ENCODE measurements around the gene KANSL1. TPM values are rescaled to one million over a fixed set of nuclear protein-coding genes. Genes with fewer than 3 reads are reported as not detected.

Gene KANSL1
- polyA plus RNA-seq, 3 donors = 3.1 to 31.9 (median 4.6) TPM

DNA sequence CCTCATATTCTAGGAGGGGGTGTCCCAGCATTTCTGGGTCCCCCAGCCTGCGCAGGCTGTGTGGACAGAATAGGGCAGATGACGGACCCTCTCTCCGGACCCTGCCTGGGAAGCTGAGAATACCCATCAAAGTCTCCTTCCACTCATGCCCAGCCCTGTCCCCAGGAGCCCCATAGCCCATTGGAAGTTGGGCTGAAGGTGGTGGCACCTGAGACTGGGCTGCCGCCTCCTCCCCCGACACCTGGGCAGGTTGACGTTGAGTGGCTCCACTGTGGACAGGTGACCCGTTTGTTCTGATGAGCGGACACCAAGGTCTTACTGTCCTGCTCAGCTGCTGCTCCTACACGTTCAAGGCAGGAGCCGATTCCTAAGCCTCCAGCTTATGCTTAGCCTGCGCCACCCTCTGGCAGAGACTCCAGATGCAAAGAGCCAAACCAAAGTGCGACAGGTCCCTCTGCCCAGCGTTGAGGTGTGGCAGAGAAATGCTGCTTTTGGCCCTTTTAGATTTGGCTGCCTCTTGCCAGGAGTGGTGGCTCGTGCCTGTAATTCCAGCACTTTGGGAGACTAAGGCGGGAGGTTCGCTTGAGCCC, 182.5 kb downstream of the KANSL1 start:
- Histone ChIP-seq H3K4me2 (replicated peaks; ENCODE audit: extremely low read depth, low read length, poor library complexity, severe bottlenecking) (no peak overlapping the region), H3K27me3 (ENCODE audit: control insufficient read depth in 2 of 2, insufficient read depth in 2 of 2, low read length in 2 of 2) (no peaks in the 10 kb centered on the region), H3K79me2 (ENCODE audit: insufficient read depth, low read length) (no peaks in the 10 kb centered on the region), H3K36me3 (replicated peaks in 1 of 2; ENCODE audit: control insufficient read depth in 1 of 2, insufficient read depth in 2 of 2, low read length in 2 of 2) (no peaks in the 10 kb centered on the region), H3K4me1 (ENCODE audit: control insufficient read depth in 1 of 2, insufficient read depth in 2 of 2, low read length in 2 of 2) (no peaks in the 10 kb centered on the region), H3K27ac (ENCODE audit: low read depth in 1 of 2, low read length in 2 of 2) (no peak overlapping the region), H4K20me1 (ENCODE audit: insufficient read depth, low read length) (no peaks in the 10 kb centered on the region), H3K9ac (ENCODE audit: insufficient read depth, low read length, poor library complexity, severe bottlenecking) (no peak overlapping the region), H3K9me3 (replicated peaks in 1 of 2; ENCODE audit: control insufficient read depth in 1 of 2, insufficient read depth in 1 of 2, low read length in 2 of 2) (no peaks in the 10 kb centered on the region), H2AFZ (ENCODE audit: insufficient read depth, low read depth, low read length, poor library complexity, severe bottlenecking) (no peak overlapping the region), H3K4me3 (replicated peaks in 1 of 3; ENCODE audit: low read depth in 2 of 3, low read length in 3 of 3) (no peak overlapping the region)
- H3K36me3 Mint-ChIP-seq = no peaks in the 10 kb centered on the region
- H3K27me3 Mint-ChIP-seq (ENCODE audit: low read depth in 3 of 3) = peaks cover 4 to 15% (median 10%) of the 10 kb centered on the region in 3 donors
- H3K27ac Mint-ChIP-seq = no peak overlapping the region
- H3K4me1 Mint-ChIP-seq = no peaks in the 10 kb centered on the region
- TF ChIP-seq, protein P1, sequence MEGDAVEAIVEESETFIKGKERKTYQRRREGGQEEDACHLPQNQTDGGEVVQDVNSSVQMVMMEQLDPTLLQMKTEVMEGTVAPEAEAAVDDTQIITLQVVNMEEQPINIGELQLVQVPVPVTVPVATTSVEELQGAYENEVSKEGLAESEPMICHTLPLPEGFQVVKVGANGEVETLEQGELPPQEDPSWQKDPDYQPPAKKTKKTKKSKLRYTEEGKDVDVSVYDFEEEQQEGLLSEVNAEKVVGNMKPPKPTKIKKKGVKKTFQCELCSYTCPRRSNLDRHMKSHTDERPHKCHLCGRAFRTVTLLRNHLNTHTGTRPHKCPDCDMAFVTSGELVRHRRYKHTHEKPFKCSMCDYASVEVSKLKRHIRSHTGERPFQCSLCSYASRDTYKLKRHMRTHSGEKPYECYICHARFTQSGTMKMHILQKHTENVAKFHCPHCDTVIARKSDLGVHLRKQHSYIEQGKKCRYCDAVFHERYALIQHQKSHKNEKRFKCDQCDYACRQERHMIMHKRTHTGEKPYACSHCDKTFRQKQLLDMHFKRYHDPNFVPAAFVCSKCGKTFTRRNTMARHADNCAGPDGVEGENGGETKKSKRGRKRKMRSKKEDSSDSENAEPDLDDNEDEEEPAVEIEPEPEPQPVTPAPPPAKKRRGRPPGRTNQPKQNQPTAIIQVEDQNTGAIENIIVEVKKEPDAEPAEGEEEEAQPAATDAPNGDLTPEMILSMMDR (IDR thresholded peaks at IDR 0.05) = no peak
- H3K4me3 Mint-ChIP-seq = no peak overlapping the region
- no peak for DNase-seq
- intact Hi-C loops (cut with micrococcal nuclease) = no loop called here
- WGBS (ENCODE audit: insufficient coverage) = 87% methylated on average over 13 of the region's 16 CpGs
- H3K9me3 Mint-ChIP-seq = no peaks in the 10 kb centered on the region

DNA sequence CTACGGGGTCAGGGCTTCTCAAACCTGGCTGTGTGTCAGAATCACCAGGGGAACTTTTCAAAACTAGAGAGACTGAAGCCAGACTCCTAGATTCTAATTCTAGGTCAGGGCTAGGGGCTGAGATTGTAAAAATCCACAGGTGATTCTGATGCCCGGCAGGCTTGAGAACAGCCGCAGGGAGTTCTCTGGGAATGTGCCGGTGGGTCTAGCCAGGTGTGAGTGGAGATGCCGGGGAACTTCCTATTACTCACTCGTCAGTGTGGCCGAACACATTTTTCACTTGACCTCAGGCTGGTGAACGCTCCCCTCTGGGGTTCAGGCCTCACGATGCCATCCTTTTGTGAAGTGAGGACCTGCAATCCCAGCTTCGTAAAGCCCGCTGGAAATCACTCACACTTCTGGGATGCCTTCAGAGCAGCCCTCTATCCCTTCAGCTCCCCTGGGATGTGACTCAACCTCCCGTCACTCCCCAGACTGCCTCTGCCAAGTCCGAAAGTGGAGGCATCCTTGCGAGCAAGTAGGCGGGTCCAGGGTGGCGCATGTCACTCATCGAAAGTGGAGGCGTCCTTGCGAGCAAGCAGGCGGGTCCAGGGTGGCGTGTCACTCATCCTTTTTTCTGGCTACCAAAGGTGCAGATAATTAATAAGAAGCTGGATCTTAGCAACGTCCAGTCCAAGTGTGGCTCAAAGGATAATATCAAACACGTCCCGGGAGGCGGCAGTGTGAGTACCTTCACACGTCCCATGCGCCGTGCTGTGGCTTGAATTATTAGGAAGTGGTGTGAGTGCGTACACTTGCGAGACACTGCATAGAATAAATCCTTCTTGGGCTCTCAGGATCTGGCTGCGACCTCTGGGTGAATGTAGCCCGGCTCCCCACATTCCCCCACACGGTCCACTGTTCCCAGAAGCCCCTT, 183.3 kb downstream of the KANSL1 start:
- no peak overlapping the region for H3K27ac ChIP-seq (ENCODE audit: low read depth in 1 of 2, low read length in 2 of 2)
- no peaks in the 10 kb centered on the region for H3K9me3 ChIP-seq (replicated peaks in 1 of 2; ENCODE audit: control insufficient read depth in 1 of 2, insufficient read depth in 1 of 2, low read length in 2 of 2)
- intact Hi-C loops (cut with micrococcal nuclease) = no loop called here
- no peaks in the 10 kb centered on the region for H3K36me3 Mint-ChIP-seq
- no peaks in the 10 kb centered on the region for H3K79me2 ChIP-seq (ENCODE audit: insufficient read depth, low read length)
- H3K9ac ChIP-seq (ENCODE audit: insufficient read depth, low read length, poor library complexity, severe bottlenecking) = no peak overlapping the region
- TF ChIP-seq, protein P1 (IDR thresholded peaks at IDR 0.05) = no peak
- H3K36me3 ChIP-seq (replicated peaks in 1 of 2; ENCODE audit: control insufficient read depth in 1 of 2, insufficient read depth in 2 of 2, low read length in 2 of 2) = no peaks in the 10 kb centered on the region
- WGBS (ENCODE audit: insufficient coverage) = 95% methylated on average over 14 of the region's 33 CpGs
- H3K4me2 ChIP-seq (replicated peaks; ENCODE audit: extremely low read depth, low read length, poor library complexity, severe bottlenecking) = no peak overlapping the region
- no peak overlapping the region for H3K27ac Mint-ChIP-seq
- no peaks in the 10 kb centered on the region for H4K20me1 ChIP-seq (ENCODE audit: insufficient read depth, low read length)
- no peaks in the 10 kb centered on the region for H3K4me1 Mint-ChIP-seq
- no peaks in the 10 kb centered on the region for H3K4me1 ChIP-seq (ENCODE audit: control insufficient read depth in 1 of 2, insufficient read depth in 2 of 2, low read length in 2 of 2)
- no peaks in the 10 kb centered on the region for H3K27me3 ChIP-seq (ENCODE audit: control insufficient read depth in 2 of 2, insufficient read depth in 2 of 2, low read length in 2 of 2)
- H3K27me3 Mint-ChIP-seq (ENCODE audit: low read depth in 3 of 3) = peaks cover 4 to 17% (median 8%) of the 10 kb centered on the region in 3 donors
- no peak overlapping the region for H3K4me3 Mint-ChIP-seq
- H3K9me3 Mint-ChIP-seq = no peaks in the 10 kb centered on the region
- DNase-seq = no peak
- H3K4me3 ChIP-seq (replicated peaks in 1 of 3; ENCODE audit: low read depth in 2 of 3, low read length in 3 of 3) = no peak overlapping the region
- no peak overlapping the region for H2AFZ ChIP-seq (ENCODE audit: insufficient read depth, low read depth, low read length, poor library complexity, severe bottlenecking)

Measured in CD14-positive monocyte (primary cell).